ENCODE data around the gene UBA1.

- TF ChIP-seq ZBTB7A (CRISPR knock-in tag; IDR thresholded peaks at IDR 0.05), result no peak
- TF ChIP-seq ASH2L (IDR thresholded peaks at IDR 0.05; ENCODE audit: insufficient read length, low read depth, low read length), result no peak
- TF ChIP-seq POLR2A (IDR thresholded peaks at IDR 0.05; ENCODE audit: insufficient read depth in 1 of 2, low read depth in 2 of 2, low read length in 2 of 2), result no peak
- no peak for TF ChIP-seq POGZ (CRISPR knock-in tag; IDR thresholded peaks at IDR 0.05)
- no peak for TF ChIP-seq IKZF1 (IDR thresholded peaks at IDR 0.05)
- TF ChIP-seq IRX3 (CRISPR knock-in tag; IDR thresholded peaks at IDR 0.05; ENCODE audit: borderline replicate concordance, low read depth), result no peak
- no peak for TF ChIP-seq ZNF496 (CRISPR knock-in tag; IDR thresholded peaks at IDR 0.05; ENCODE audit: insufficient replicate concordance)
- TF ChIP-seq ZKSCAN8 (CRISPR knock-in tag; IDR thresholded peaks at IDR 0.05; ENCODE audit: borderline replicate concordance), result no peak
Measured at GRCh38 chrX:47171996-47172395, 21.6 kb upstream of the UBA1 start.
